Tibial nerve (tissue), 4 donors: Measurements from ENCODE around the gene SGPP1. TPM values are rescaled to one million over a fixed set of nuclear protein-coding genes. Genes with fewer than 3 reads are reported as not detected.
"Not testable (repeated sequence)": the region's sequence is repeated elsewhere in the genome, so short reads cannot be mapped to it uniquely, and the experiment has no call there.

Experiments used
- DNase-seq, 2 donors: peaks; one replicate each; pipeline ENCODE4 v3.0.0-alpha.2; 2019; ENCODE audit warnings: low spot score in 2 of 2
- H3K27ac ChIP-seq, 4 donors: fragments of 200-600 bp; sonication (generic) in 3 of 4; one replicate each; pipeline ENCODE4 v1.5.1; 2017 to 2019; ENCODE audit warnings: mild to moderate bottlenecking in 1 of 4
- H3K27me3 ChIP-seq, 2 donors: fragments of 200-600 bp; sonication (generic) in 1 of 2; one replicate each; pipeline versions ENCODE4 v1.5.1 to v1.6.0; 2017 to 2019
- H3K36me3 ChIP-seq, 3 donors: fragments of 200-600 bp; sonication (generic); one replicate each; pipeline ENCODE4 v1.5.1; 2018 to 2019
- H3K4me1 ChIP-seq, 4 donors: fragments of 200-600 bp; sonication (generic) in 3 of 4; one replicate each; pipeline ENCODE4 v1.5.1; 2017 to 2019
- H3K4me3 ChIP-seq, 4 donors: fragments of 200-600 bp; sonication (generic) in 3 of 4; one replicate each; pipeline ENCODE4 v1.5.1; 2017 to 2019; ENCODE audit warnings: mild to moderate bottlenecking in 1 of 4, moderate library complexity in 1 of 4
- H3K9me3 ChIP-seq, 4 donors: fragments of 200-600 bp; sonication (generic) in 3 of 4; one replicate each; pipeline ENCODE4 v1.5.1; 2017 to 2019
- CTCF ChIP-seq, 5 experiments: fragments of 200-600 bp in 3 of 5; fragments of 450-650 bp in 2 of 5; sonication (generic) in 3 of 5; IDR thresholded peaks; one replicate each; pipeline ENCODE4 v1.5.1; 2016 to 2019; ENCODE audit warnings: antibody characterized with exemption in 5 of 5, mild to moderate bottlenecking in 3 of 5, moderate library complexity in 2 of 5
- EP300 ChIP-seq, 2 donors: sonication (generic); formaldehyde crosslinking; IDR thresholded peaks; one replicate each; pipeline ENCODE4 v1.6.1; 2017; ENCODE audit warnings: antibody characterized with exemption in 2 of 2, mild to moderate bottlenecking in 1 of 2
- POLR2A ChIP-seq, 2 donors: fragments of 450-650 bp; IDR thresholded peaks; one replicate each; pipeline ENCODE4 v1.6.1; 2017; ENCODE audit warnings: antibody characterized with exemption in 2 of 2, mild to moderate bottlenecking in 2 of 2, moderate library complexity in 2 of 2
- WGBS, 2 donors: methylation state at CpG; one replicate each; pipeline ENCODE4 v1.1.5; 2018; 5-methylcytosine and 5-hydroxymethylcytosine counted together
- total RNA-seq, 4 donors: library from RNA; depleted of rRNA; stranded (reverse); fragments of >200 nt; gene quantifications; one replicate each; pipeline ENCODE4 v1.1.0, GENCODE V29; 2016

Gene SGPP1
- total RNA-seq, 4 donors from 2014 or later = 31.2 to 43.5 (median 35.3) TPM

GRCh38 chr14:63670692-63671091 lies 57.2 kb downstream of the SGPP1 start:
- Histone ChIP-seq H3K4me1 (no peaks in the 10 kb centered on the region), H3K27ac (no peak overlapping the region), H3K27me3 (no peaks in the 10 kb centered on the region), H3K4me3 (no peak overlapping the region), H3K36me3 (no peaks in the 10 kb centered on the region), H3K9me3 (no peaks in the 10 kb centered on the region)
- no peak for DNase-seq
- TF ChIP-seq CTCF (IDR thresholded peaks at IDR 0.05) = no peak
- no peak for TF ChIP-seq POLR2A (IDR thresholded peaks at IDR 0.05)
- no peak for TF ChIP-seq EP300 (IDR thresholded peaks at IDR 0.05)

- no peak overlapping the region for H3K27ac ChIP-seq
- no peak overlapping the region for H3K4me3 ChIP-seq
- no peaks in the 10 kb centered on the region for H3K36me3 ChIP-seq
- 76 to 85% methylated on average over 1 of the region's 1 CpG for WGBS, 2 donors
- TF ChIP-seq EP300 (IDR thresholded peaks at IDR 0.05) = no peak
- no peak for TF ChIP-seq POLR2A (IDR thresholded peaks at IDR 0.05)
- TF ChIP-seq CTCF (IDR thresholded peaks at IDR 0.05) = no peak
- H3K4me1 ChIP-seq = no peaks in the 10 kb centered on the region
- no peak for DNase-seq
- no peaks in the 10 kb centered on the region for H3K9me3 ChIP-seq
- H3K27me3 ChIP-seq = no peaks in the 10 kb centered on the region
Observed at GRCh38 chr14:63666335-63666734, 61.5 kb downstream of the SGPP1 start.

GRCh38 chr14:63663428-63664341 lies 64.2 kb downstream of the SGPP1 start:
- 94 to 95% methylated on average over 10 to 11 of the region's 12 CpGs for WGBS, 2 donors
- Histone ChIP-seq H3K4me1 (peaks cover 0 to 10% (median 2%) of the 10 kb centered on the region in 4 donors), H3K27ac (no peak overlapping the region), H3K36me3 (no peaks in the 10 kb centered on the region), H3K9me3 (no peaks in the 10 kb centered on the region), H3K4me3 (no peak overlapping the region), H3K27me3 (no peaks in the 10 kb centered on the region)
- DNase-seq = no peak
- TF ChIP-seq EP300 (IDR thresholded peaks at IDR 0.05) = no peak
- no peak for TF ChIP-seq CTCF (IDR thresholded peaks at IDR 0.05)
- no peak for TF ChIP-seq POLR2A (IDR thresholded peaks at IDR 0.05)

- TF ChIP-seq CTCF (IDR thresholded peaks at IDR 0.05) = no peak
- no peak for TF ChIP-seq POLR2A (IDR thresholded peaks at IDR 0.05)
- TF ChIP-seq EP300 (IDR thresholded peaks at IDR 0.05) = no peak
- no peaks in the 10 kb centered on the region for H3K27me3 ChIP-seq
- H3K4me1 ChIP-seq = peaks cover 0 to 10% (median 2%) of the 10 kb centered on the region in 4 donors
- WGBS, 2 donors = 94 to 95% methylated on average over 7 of the region's 8 CpGs
- no peaks in the 10 kb centered on the region for H3K36me3 ChIP-seq
- no peak overlapping the region for H3K4me3 ChIP-seq
- no peak overlapping the region for H3K27ac ChIP-seq
- no peaks in the 10 kb centered on the region for H3K9me3 ChIP-seq
- DNase-seq = no peak
Observed at GRCh38 chr14:63662776-63663175, 65.1 kb downstream of the SGPP1 start.

GRCh38 chr14:63661881-63662280 lies 66.0 kb downstream of the SGPP1 start:
- DNase-seq, H3K27me3 ChIP-seq, H3K27ac ChIP-seq, H3K9me3 ChIP-seq, H3K36me3 ChIP-seq, H3K4me3 ChIP-seq: not testable (repeated sequence)
- 94 to 97% methylated on average over 10 of the region's 10 CpGs for WGBS, 2 donors
- peaks cover 0 to 10% (median 2%) of the 10 kb centered on the region in 4 donors for H3K4me1 ChIP-seq
